Lower leg skin (tissue), 4 donors: Measurements from ENCODE around the gene PAXIP1. TPM values are rescaled to one million over a fixed set of nuclear protein-coding genes. Genes with fewer than 3 reads are reported as not detected.
"Not testable (repeated sequence)": the region's sequence is repeated elsewhere in the genome, so short reads cannot be mapped to it uniquely, and the experiment has no call there.

Source experiments
- DNase-seq, 2 donors: peaks; one replicate each; pipeline ENCODE4 v3.0.0-alpha.2; 2019; ENCODE audit warnings: low spot score in 2 of 2
- H3K4me3 ChIP-seq: fragments of 200-600 bp; sonication (generic); 2 replicates; pipeline ENCODE4 v1.5.1; 2017; ENCODE audit warnings: mild to moderate bottlenecking, low read depth; ENCODE audit not compliant: poor library complexity, severe bottlenecking
- POLR2A ChIP-seq, 2 donors: fragments of 450-650 bp; IDR thresholded peaks; one replicate each; pipeline ENCODE4 v1.6.1; 2016 to 2017; ENCODE audit warnings: antibody characterized with exemption in 2 of 2, mild to moderate bottlenecking in 1 of 2, moderate library complexity in 1 of 2
- WGBS, 2 donors: methylation state at CpG; one replicate each; pipeline ENCODE4 v1.1.5; 2018; 5-methylcytosine and 5-hydroxymethylcytosine counted together
- intact Hi-C: fragments of 100-400 bp; cut with DNase I; formaldehyde crosslinking; loops from one replicate; pipeline ENCODE4 v1.15.0; 2023; ENCODE audit warnings: low total_unique reads
- total RNA-seq, 4 donors: library from RNA; depleted of rRNA; stranded (reverse); fragments of >200 nt; gene quantifications; one replicate each; pipeline ENCODE4 v1.1.0, GENCODE V29; 2016
- TF ChIP-seq, protein P1 (sequence below), 3 donors: fragments of 450-650 bp; IDR thresholded peaks; one replicate each; pipeline ENCODE4 v1.5.1; 2016; ENCODE audit warnings: antibody characterized with exemption in 3 of 3, mild to moderate bottlenecking in 3 of 3, moderate library complexity in 2 of 3

The PAXIP1 gene
- total RNA-seq, 4 donors from 2014 or later, result 10.0 to 14.1 (median 11.4) TPM

DNA sequence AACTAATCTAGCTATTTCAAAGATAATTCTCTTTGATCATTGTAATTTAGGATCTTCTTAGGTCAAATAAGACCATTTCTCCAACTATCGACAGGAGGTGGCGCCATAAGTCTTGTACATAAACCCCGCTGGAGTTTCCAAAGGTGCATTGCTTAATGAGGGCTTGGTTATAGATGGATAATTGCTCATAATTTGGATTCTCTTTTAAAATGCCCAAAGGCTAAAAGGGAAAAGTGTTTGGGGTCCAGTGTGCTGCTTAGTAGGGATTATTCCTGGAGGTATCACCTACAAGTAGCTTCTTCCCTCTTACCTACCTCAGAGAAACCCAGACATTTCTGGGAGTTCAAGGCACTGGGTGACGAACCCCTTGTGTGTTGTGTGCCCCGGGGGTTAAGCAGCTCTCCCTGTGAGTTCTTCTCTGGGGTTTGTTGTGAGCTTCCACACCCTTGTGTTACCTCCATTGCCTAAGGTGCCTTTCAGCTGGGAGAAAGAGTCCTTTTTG lies 75.2 kb downstream of the PAXIP1 start:
- DNase-seq, result peak in 1 of 2 donors; percentile 90
- intact Hi-C loops, result loop anchor here (5.0 kb wide), 1 partner anchor 415 kb away; no protein-coding TSS in a partner anchor
- TF ChIP-seq, protein P1, sequence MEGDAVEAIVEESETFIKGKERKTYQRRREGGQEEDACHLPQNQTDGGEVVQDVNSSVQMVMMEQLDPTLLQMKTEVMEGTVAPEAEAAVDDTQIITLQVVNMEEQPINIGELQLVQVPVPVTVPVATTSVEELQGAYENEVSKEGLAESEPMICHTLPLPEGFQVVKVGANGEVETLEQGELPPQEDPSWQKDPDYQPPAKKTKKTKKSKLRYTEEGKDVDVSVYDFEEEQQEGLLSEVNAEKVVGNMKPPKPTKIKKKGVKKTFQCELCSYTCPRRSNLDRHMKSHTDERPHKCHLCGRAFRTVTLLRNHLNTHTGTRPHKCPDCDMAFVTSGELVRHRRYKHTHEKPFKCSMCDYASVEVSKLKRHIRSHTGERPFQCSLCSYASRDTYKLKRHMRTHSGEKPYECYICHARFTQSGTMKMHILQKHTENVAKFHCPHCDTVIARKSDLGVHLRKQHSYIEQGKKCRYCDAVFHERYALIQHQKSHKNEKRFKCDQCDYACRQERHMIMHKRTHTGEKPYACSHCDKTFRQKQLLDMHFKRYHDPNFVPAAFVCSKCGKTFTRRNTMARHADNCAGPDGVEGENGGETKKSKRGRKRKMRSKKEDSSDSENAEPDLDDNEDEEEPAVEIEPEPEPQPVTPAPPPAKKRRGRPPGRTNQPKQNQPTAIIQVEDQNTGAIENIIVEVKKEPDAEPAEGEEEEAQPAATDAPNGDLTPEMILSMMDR (IDR thresholded peaks at IDR 0.05), result no peak
- no peak for TF ChIP-seq POLR2A (IDR thresholded peaks at IDR 0.05)
- peak overlapping the region; percentile 24 for H3K4me3 ChIP-seq
- 0 to 1% methylated on average over 5 of the region's 5 CpGs for WGBS, 2 donors

DNA sequence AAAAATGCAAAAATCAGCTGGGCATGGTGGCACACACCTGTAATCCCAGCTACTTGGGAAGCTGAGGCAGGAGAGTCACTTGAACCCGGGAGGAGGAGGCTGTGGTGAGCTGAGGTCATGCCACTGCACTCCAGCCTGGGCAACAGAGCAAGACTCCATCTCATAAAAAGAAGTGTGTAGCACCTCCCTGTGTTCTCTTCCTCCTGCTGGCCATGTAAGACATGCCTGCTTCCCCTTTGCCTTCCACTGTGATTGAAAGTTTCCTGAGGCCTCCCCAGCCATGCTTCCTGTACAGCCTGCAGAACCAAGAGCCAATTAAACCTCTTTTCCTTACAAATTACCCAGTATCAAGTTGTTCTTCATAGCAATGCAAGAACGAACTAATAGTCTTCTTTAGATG lies 80.5 kb downstream of the PAXIP1 start:
- H3K4me3 ChIP-seq, intact Hi-C loops: not testable (repeated sequence)
- DNase-seq, result peak in 1 of 2 donors; percentile 61
- 69 to 84% methylated on average over 2 of the region's 2 CpGs for WGBS, 2 donors

DNA sequence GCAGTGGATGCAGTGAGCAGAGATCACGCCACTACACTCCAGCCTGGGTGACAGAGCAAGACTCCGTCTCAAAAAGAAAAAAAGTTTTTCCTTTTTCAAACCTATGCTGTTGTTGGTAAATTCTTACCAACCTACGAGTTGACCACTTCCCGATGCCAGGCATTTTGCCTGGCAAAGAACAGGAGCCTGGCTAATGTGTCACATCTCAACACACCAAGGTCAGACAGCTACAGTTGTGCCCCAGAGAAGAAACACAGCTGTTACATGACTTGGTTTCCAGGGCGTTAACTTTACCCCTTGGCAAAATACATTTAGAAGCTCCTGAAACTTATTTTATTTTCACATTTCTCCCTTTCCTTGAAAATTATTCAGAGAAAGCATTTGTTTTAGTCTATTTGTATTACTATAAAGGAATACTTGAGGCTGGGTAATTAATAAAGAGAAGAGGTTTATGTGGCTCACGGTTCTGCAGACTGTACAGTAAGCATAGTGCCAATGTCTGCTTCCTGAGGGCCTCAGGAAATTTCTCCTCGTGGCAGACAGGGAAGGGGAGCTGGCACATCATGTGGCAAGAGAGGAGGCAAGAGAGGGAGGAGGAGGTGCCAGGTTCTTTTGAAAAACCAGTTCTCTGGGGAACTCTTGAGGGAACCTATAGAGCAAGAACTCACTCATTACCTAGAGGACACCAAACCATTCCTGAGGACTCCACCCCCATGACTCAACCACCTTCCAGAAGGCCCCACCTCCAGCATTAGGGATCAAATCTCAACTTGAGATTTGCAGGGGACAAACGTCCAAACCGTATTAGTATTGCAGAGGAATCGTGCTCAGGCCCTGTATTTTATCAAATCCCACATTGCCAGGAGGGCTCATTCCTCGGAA lies 83.3 kb downstream of the PAXIP1 start:
- intact Hi-C loops, result no loop called here
- DNase-seq, result peak in 1 of 2 donors; percentile 43
- TF ChIP-seq, protein P1 (IDR thresholded peaks at IDR 0.05), result no peak
- TF ChIP-seq POLR2A (IDR thresholded peaks at IDR 0.05), result no peak

DNA sequence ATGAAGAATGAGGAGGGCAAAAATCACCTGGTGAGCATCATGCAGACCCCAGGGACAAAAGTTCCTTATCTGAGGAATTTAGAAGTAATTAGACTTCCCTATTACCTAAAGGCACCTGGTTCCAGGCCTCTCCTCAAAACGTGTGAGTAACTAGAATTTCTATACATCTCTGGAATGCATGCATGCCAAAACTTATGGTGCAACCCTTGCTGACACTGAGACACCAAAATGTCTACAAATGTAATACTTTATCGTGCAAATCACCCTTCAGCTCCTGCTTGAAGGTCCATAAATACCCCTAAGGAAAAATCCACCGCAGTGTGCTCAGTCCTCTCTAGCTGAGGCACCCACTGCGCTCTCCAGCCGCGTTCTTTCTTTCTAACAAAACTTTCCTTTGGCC lies 84.2 kb downstream of the PAXIP1 start:
- TF ChIP-seq, protein P1 (IDR thresholded peaks at IDR 0.05), result no peak
- no peak for TF ChIP-seq POLR2A (IDR thresholded peaks at IDR 0.05)
- DNase-seq, result peak in 1 of 2 donors; percentile 37
- intact Hi-C loops, result no loop called here
- no peak overlapping the region for H3K4me3 ChIP-seq
- WGBS, 2 donors, result 69% methylated on average over 6 of the region's 6 CpGs

More for the DNA sequence above, 83.3 kb downstream of the PAXIP1 start:
- no peak overlapping the region for H3K4me3 ChIP-seq
- WGBS, 2 donors, result 53 to 61% methylated on average over 11 of the region's 11 CpGs

- DNase-seq, result peak in 1 of 2 donors; percentile 25
- 76 to 84% methylated on average over 6 of the region's 6 CpGs for WGBS, 2 donors
- TF ChIP-seq POLR2A (IDR thresholded peaks at IDR 0.05), result no peak
- TF ChIP-seq, protein P1 (IDR thresholded peaks at IDR 0.05), result no peak
- no peak overlapping the region for H3K4me3 ChIP-seq
- intact Hi-C loops, result no loop called here
Measured at GRCh38 chr7:154918266-154918665, 84.7 kb downstream of the PAXIP1 start.

GRCh38 chr7:154917808-154918160 lies 85.1 kb downstream of the PAXIP1 start:
- no peak for TF ChIP-seq POLR2A (IDR thresholded peaks at IDR 0.05)
- TF ChIP-seq, protein P1 (IDR thresholded peaks at IDR 0.05), result no peak
- intact Hi-C loops, result no loop called here
- no peak overlapping the region for H3K4me3 ChIP-seq
- DNase-seq, result peak in 1 of 2 donors; percentile 63
- 77 to 85% methylated on average over 7 of the region's 7 CpGs for WGBS, 2 donors
